Activated naive CD4-positive, alpha-beta T cell treated with Interleukin-2 at 50 U/mL for 16 hours (primary cell): ENCODE measurements around the gene TLCD5.

Experiments
- DNase-seq: peaks from one replicate; pipeline ENCODE4 v3.0.0-alpha.2; 2020

The TLCD5 gene

GRCh38 chr11:120310870-120311269, 14.2 kb upstream of the TLCD5 start:
- DNase-seq, result no peak

GRCh38 chr11:120314861-120315260, 10.2 kb upstream of the TLCD5 start:
- DNase-seq, result no peak

- no peak for DNase-seq
Observed at GRCh38 chr11:120316880-120317688, 8.0 kb upstream of the TLCD5 start.

GRCh38 chr11:120317689-120318480, 7.2 kb upstream of the TLCD5 start:
- DNase-seq, result no peak

- DNase-seq, result no peak
Observed at GRCh38 chr11:120318906-120319305, 6.2 kb upstream of the TLCD5 start.

- no peak for DNase-seq
Observed at GRCh38 chr11:120326228-120326627, 1.1 kb downstream of the TLCD5 start.

GRCh38 chr11:120326845-120327281, 1.8 kb downstream of the TLCD5 start:
- no peak for DNase-seq

GRCh38 chr11:120327311-120327710, 2.2 kb downstream of the TLCD5 start:
- DNase-seq, result no peak

- DNase-seq, result no peak
Observed at GRCh38 chr11:120329556-120329955, 4.5 kb downstream of the TLCD5 start.

- DNase-seq, result no peak
Observed at GRCh38 chr11:120330045-120330444, 4.9 kb downstream of the TLCD5 start.

- no peak for DNase-seq
Observed at GRCh38 chr11:120331301-120331996, 6.3 kb downstream of the TLCD5 start.

GRCh38 chr11:120332822-120333716, 8.0 kb downstream of the TLCD5 start:
- no peak for DNase-seq

GRCh38 chr11:120333801-120334200, 8.7 kb downstream of the TLCD5 start:
- DNase-seq, result no peak

GRCh38 chr11:120334332-120334731, 9.2 kb downstream of the TLCD5 start:
- no peak for DNase-seq

GRCh38 chr11:120334894-120335462, 9.9 kb downstream of the TLCD5 start:
- DNase-seq, result peak; percentile 51

- no peak for DNase-seq
Observed at GRCh38 chr11:120335556-120335907, 10.4 kb downstream of the TLCD5 start.

- peak; percentile 83 for DNase-seq
Observed at GRCh38 chr11:120335908-120336640, 11.0 kb downstream of the TLCD5 start, which contains the start of gene ARHGEF12. TSS of gene ARHGEF12 (plus strand) at chr11:120336413. CDS start at chr11:120337244, 831 bp downstream.

GRCh38 chr11:120336641-120337354, 11.7 kb downstream of the TLCD5 start:
- peak; percentile 47 for DNase-seq

- no peak for DNase-seq
Observed at GRCh38 chr11:120337355-120338106, 12.4 kb downstream of the TLCD5 start.
